K562 (cell line): ENCODE data around the gene RBFOX2. TPM values are rescaled to one million over a fixed set of nuclear protein-coding genes. Genes with fewer than 3 reads are reported as not detected.

Experiments used
- ATAC-seq: fragments of 200-7000 bp; cut with Tn5 transposase; 3 replicates; pipeline ENCODE4 v1.9.1; 2020; ENCODE audit warnings: moderate library complexity
- BruUV-seq: library from RNA; stranded (reverse); fragments of 400-500 nt; replicated peaks from 2 replicates; lab custom pipeline; 2021; lab: Mats Ljungman, UMichigan
- CTCF ChIA-PET: fragments of 300-600 bp; formaldehyde crosslinking; extraction: SDS; loops from one replicate; lab custom pipeline; 2021; ENCODE audit warnings: low intra/inter-chr PET ratio; lab: Yijun Ruan, JAX
- POLR2A ChIA-PET: fragments of 300-600, 350-650 bp; sonication (Branson Sonifier 250); formaldehyde crosslinking; extraction: SDS; loops from one replicate; lab custom pipeline; 2021; ENCODE audit warnings: antibody characterized with exemption, inconsistent platforms; lab: Yijun Ruan, JAX
- DNase-seq, 4 experiments: peaks; one replicate each; pipeline versions ENCODE4 v3.0.0 to v3.0.0-alpha.2; 2011 to 2018; ENCODE audit warnings: low spot score in 3 of 4, mixed read lengths in 3 of 4; ENCODE audit errors: extremely low read depth in 1 of 4
- FAIRE-seq: peaks from 2 replicates; lab custom pipeline; 2011; peaks lifted over from hg19 to GRCh38; lab: Jason Lieb, UNC
- H2AFZ ChIP-seq: 2 replicates; pipeline ENCODE4 v1.6.0; 2011; ENCODE audit warnings: low read depth, low read length, control low read depth, inconsistent platforms
- H3K27ac ChIP-seq: fragments of 200-600 bp; 3 replicates; pipeline ENCODE4 v1.8.0; 2011; ENCODE audit warnings: low read depth, mild to moderate bottlenecking, control low read depth, inconsistent platforms, low read length, moderate library complexity, mixed read lengths; ENCODE audit errors: extremely low read depth
- H3K27me3 ChIP-seq, 2 experiments: fragments of 300-600 bp in 1 of 2; 2 replicates in 1 of 2; 3 replicates in 1 of 2; pipeline versions ENCODE4 v1.6.0 to v1.8.0; 2011; ENCODE audit warnings: inconsistent platforms in 2 of 2, low read length in 2 of 2, mild to moderate bottlenecking in 1 of 2, mixed read lengths in 1 of 2, moderate library complexity in 1 of 2; ENCODE audit not compliant: control insufficient read depth in 2 of 2, insufficient read depth in 2 of 2
- H3K36me3 ChIP-seq: fragments of 300-600 bp; 3 replicates; pipeline ENCODE4 v1.8.0; 2011; ENCODE audit warnings: mild to moderate bottlenecking, low read length, inconsistent platforms; ENCODE audit not compliant: control insufficient read depth, insufficient read depth
- H3K4me1 ChIP-seq, 2 experiments: fragments of 200-600 bp in 1 of 2; replicated peaks in 1 of 2; 2 replicates in 1 of 2; 3 replicates in 1 of 2; pipeline versions ENCODE4 v1.5.1 to v1.8.0; 2011; ENCODE audit warnings: inconsistent platforms in 2 of 2, low read length in 2 of 2, mild to moderate bottlenecking in 1 of 2, mixed read lengths in 1 of 2, moderate library complexity in 1 of 2; ENCODE audit not compliant: control insufficient read depth in 2 of 2, insufficient read depth in 2 of 2
- H3K4me2 ChIP-seq: 2 replicates; pipeline ENCODE4 v1.6.1; 2011; ENCODE audit warnings: low read length, control low read depth, inconsistent platforms, mixed read lengths; ENCODE audit not compliant: insufficient read depth
- H3K4me3 ChIP-seq: fragments of 200-600 bp; sonication (generic), shearing (Covaris generic); 2 replicates; pipeline ENCODE4 v1.5.1; 2016; ENCODE audit warnings: control low read depth, inconsistent platforms
- H3K79me2 ChIP-seq: fragments of 200-600 bp; 3 replicates; pipeline ENCODE4 v1.8.0; 2011; ENCODE audit warnings: low read length, inconsistent platforms; ENCODE audit not compliant: control insufficient read depth, insufficient read depth
- H3K9ac ChIP-seq, 2 experiments: 2 replicates each; pipeline versions ENCODE4 v1.6.0 to v1.6.1; 2011; ENCODE audit warnings: low read depth in 2 of 2, low read length in 2 of 2, control low read depth in 1 of 2, inconsistent platforms in 1 of 2, mild to moderate bottlenecking in 1 of 2, mixed read lengths in 1 of 2; ENCODE audit not compliant: insufficient read depth in 1 of 2
- H3K9me1 ChIP-seq: one replicate; pipeline ENCODE4 v1.6.0; 2011; ENCODE audit warnings: inconsistent platforms, mild to moderate bottlenecking, low read length, moderate library complexity; ENCODE audit not compliant: control insufficient read depth, insufficient read depth
- H3K9me3 ChIP-seq: replicated peaks from 2 replicates; pipeline ENCODE4 v1.5.1; 2011; ENCODE audit warnings: low read depth, low read length, inconsistent platforms; ENCODE audit not compliant: control insufficient read depth, insufficient read depth
- H4K20me1 ChIP-seq: replicated peaks from 2 replicates; pipeline ENCODE4 v1.6.1; 2011; ENCODE audit warnings: low read length, inconsistent platforms, mixed read lengths; ENCODE audit not compliant: control insufficient read depth, insufficient read depth
- ARID1B ChIP-seq: fragments of 450-650 bp; IDR thresholded peaks from 2 replicates; pipeline ENCODE4 v1.6.1; 2016; ENCODE audit warnings: antibody characterized with exemption, mild to moderate bottlenecking, inconsistent platforms
- CTBP1 ChIP-seq: fragments of 450-650 bp; IDR thresholded peaks from 2 replicates; pipeline ENCODE4 v1.6.1; 2016; ENCODE audit warnings: borderline replicate concordance
- JUND ChIP-seq, 2 experiments: IDR thresholded peaks; 2 replicates in 1 of 2; 3 replicates in 1 of 2; pipeline ENCODE4 v1.6.1; 2011; ENCODE audit warnings: borderline replicate concordance in 2 of 2, low read depth in 2 of 2, low read length in 2 of 2, improper control_type of control experiment in 1 of 2, missing biosample characterization in 1 of 2, missing genetic modification characterization in 1 of 2, missing genetic modification reagents in 1 of 2
- NFE2 ChIP-seq: IDR thresholded peaks from 2 replicates; pipeline ENCODE4 v1.6.1; 2014; ENCODE audit warnings: antibody characterized with exemption, low read depth
- NFXL1 ChIP-seq: fragments of 450-650 bp; formaldehyde crosslinking; IDR thresholded peaks from 2 replicates; pipeline ENCODE4 v1.4.0; 2021; ENCODE audit warnings: mild to moderate bottlenecking
- SMARCA4 ChIP-seq: fragments of 450-650 bp; IDR thresholded peaks from 2 replicates; pipeline ENCODE4 v1.6.1; 2016
- TARDBP ChIP-seq: fragments of 450-650 bp; IDR thresholded peaks from 2 replicates; pipeline ENCODE4 v1.6.1; 2016
- ZEB2 ChIP-seq: fragments of 450-650 bp; IDR thresholded peaks from 2 replicates; pipeline ENCODE4 v1.6.1; 2016
- ZNF318 ChIP-seq, 2 experiments: fragments of 450-650 bp; IDR thresholded peaks; 2 replicates each; pipeline ENCODE4 v1.6.1; 2016; ENCODE audit warnings: mild to moderate bottlenecking in 2 of 2, borderline replicate concordance in 1 of 2, low read depth in 1 of 2, moderate library complexity in 1 of 2
- ZNF384 ChIP-seq: IDR thresholded peaks from 2 replicates; pipeline ENCODE4 v1.6.1; 2012; ENCODE audit warnings: low read depth, low read length, improper control_type of control experiment
- WGBS: fragments of 100-300 bp; shearing (Covaris generic); methylation state at CpG from one replicate; pipeline ENCODE4 v1.1.6; 2016; ENCODE audit warnings: low coverage, mixed read lengths; ENCODE audit not compliant: insufficient coverage; ENCODE audit errors: missing lambda C conversion rate; 5-methylcytosine and 5-hydroxymethylcytosine counted together
- in situ Hi-C: fragments of 300-500 bp; cut with MboI; formaldehyde crosslinking; loops from 4 replicates; pipeline ENCODE4 v1.15.0; 2018; ENCODE audit warnings: inconsistent platforms, mixed read lengths
- intact Hi-C: fragments of 100-400 bp; cut with micrococcal nuclease; formaldehyde crosslinking; loops from 2 replicates; pipeline ENCODE4 v1.14.2; 2022
- polyA plus RNA-seq, 8 experiments: library from polyadenylated mRNA; depleted of rRNA in 4 of 8; stranded (reverse) in 5 of 8; unstranded in 3 of 8; fragments of >200 nt; fragmentation: Nextera tagmentation in 2 of 8; fragmentation: Illumina TruSeq in 1 of 8; extraction: Ambion mirVana in 2 of 8; extraction: Trizol in 1 of 8; gene quantifications; 2 replicates each; pipeline versions ENCODE4 v1.2.1 to v1.2.3, GENCODE V29; 2011 to 2014; ENCODE audit warnings: inconsistent platforms in 1 of 8, missing spikeins in 1 of 8
- total RNA-seq, 7 experiments: library from RNA; depleted of rRNA in 6 of 7; stranded (reverse); fragments of >200 nt in 6 of 7; fragmentation: Illumina TruSeq in 2 of 7; extraction: Trizol in 2 of 7; gene quantifications; 2 replicates each; pipeline versions ENCODE4 v1.2.1 to v1.2.3, GENCODE V29; 2011 to 2021; ENCODE audit warnings: low replicate concordance in 1 of 7

RBFOX2 gene
- total and polyA plus RNA-seq, 9 of the 15 experiments (the other 6 are each of a cell fraction or from before 2014, with no cell fraction given): 5.8 to 24.8 (median 14.2) TPM

- Histone ChIP-seq H3K4me2 (peak overlapping the region; percentile 83), H3K9ac (peak overlapping the region in 1 of 2 experiments; percentile 4; a peak in 1 of 4 replicates), H3K9me3 (no peaks in the 10 kb centered on the region), H3K9me1 (no peaks in the 10 kb centered on the region), H3K27me3 (no peaks in the 10 kb centered on the region), H3K4me3 (no peak overlapping the region), H2AFZ (peak overlapping the region; percentile 51), H3K79me2 (no peaks in the 10 kb centered on the region), H3K27ac (peak overlapping the region; percentile 27; the same call in 2 of the 3 replicates), H3K36me3 (no peaks in the 10 kb centered on the region), H3K4me1 (peaks cover 0 to 24% of the 10 kb centered on the region in 2 experiments; a peak in 3 of 5 replicates), H4K20me1 (no peaks in the 10 kb centered on the region; the same call in 1 of the 2 replicates)
- CTCF ChIA-PET: no interaction called here
- FAIRE-seq: peak; percentile 61
- WGBS: 5% methylated on average over 10 of the region's 11 CpGs
- no TSS peak for BruUV-seq
- intact Hi-C loops: no loop called here
- DNase-seq: peak in 3 of 4 experiments; percentile 15 to 60 (median 39)
- in situ Hi-C loops: no loop called here
- peak; percentile 66 for ATAC-seq
- POLR2A ChIA-PET: interaction anchor here (0.6 kb wide), 1 partner anchor 25 kb away, joined by 3 read pairs; no protein-coding TSS in a partner anchor
- TF ChIP-seq NFXL1 (CRISPR knock-in tag): no peak
- TF ChIP-seq JUND (IDR thresholded peaks at IDR 0.05; ENCODE audit: borderline replicate concordance, low read depth, low read length): peak; percentile 59; the same call in 1 of the 2 replicates
- TF ChIP-seq JUND (tag; IDR thresholded peaks at IDR 0.05; ENCODE audit: borderline replicate concordance, low read depth, low read length): peak; percentile 79; the same call in 2 of the 3 replicates
- no peak for TF ChIP-seq TARDBP
- TF ChIP-seq ZNF384: peak; percentile 47
- peak in 1 of 2 experiments; percentile 46; a peak in 1 of 4 replicates for TF ChIP-seq ZNF318 (IDR thresholded peaks at IDR 0.05; ENCODE audit: borderline replicate concordance in 1 of 2, low read depth in 1 of 2)
- TF ChIP-seq ARID1B: peak; percentile 60
- TF ChIP-seq NFE2: peak; percentile 77
- peak; percentile 49; the same call in 1 of the 2 replicates for TF ChIP-seq ZEB2
- peak; percentile 66 for TF ChIP-seq SMARCA4
- peak; percentile 53; the same call in 1 of the 2 replicates for TF ChIP-seq CTBP1
Observed at GRCh38 chr22:36048911-36049677, 20.5 kb upstream of the RBFOX2 start.
